ENCODE data around the gene GRK3.

- no peak for TF ChIP-seq POLR2A (IDR thresholded peaks at IDR 0.05)
- TF ChIP-seq CTCF (IDR thresholded peaks at IDR 0.05) = no peak
These were observed 184.2 kb downstream of the GRK3 start for GRCh38 chr22:25748704-25749103.
